Fibroblast of skin of left biceps (primary cell): ENCODE measurements around the gene PPP1R10.

Experiments used
- DNase-seq, 2 experiments: peaks; one replicate each; pipeline ENCODE4 v3.0.0-alpha.2; 2013; ENCODE audit warnings: low read depth in 2 of 2

The PPP1R10 gene

DNA sequence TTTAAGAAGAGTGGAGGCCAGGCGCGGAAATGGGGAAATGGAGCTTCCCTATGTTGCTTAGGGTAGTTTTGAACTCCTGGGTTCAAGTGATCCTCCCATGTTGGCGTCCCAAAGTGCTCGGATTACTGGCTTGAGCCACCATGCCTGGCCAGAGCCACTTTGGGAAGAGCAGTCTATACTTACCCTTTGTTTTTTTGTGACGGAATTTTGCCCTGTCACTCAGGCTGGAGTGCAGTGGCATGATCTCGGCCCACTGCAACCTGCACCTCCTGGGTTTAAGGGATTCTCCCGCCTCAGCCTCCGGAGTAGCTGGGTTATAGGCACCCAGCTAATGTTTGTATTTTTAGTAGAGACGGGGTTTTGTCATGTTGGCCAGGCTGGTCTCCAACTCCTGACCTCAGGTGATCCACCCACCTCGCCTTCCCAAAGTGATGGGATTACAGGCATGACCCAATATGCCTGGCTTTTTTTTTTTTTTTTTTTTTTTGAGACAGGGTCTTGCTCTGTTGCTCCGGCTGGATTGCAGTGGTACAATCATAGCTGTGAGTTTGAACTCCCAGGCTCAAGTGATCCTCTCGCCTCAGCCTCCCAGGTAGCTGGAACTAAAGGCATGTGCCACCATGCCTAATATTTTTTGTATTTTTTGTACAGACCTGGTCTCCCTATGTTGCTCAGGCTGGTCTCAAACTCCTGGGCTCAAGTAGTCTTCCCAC lies 18.0 kb downstream of the PPP1R10 start:
- no peak for DNase-seq

DNA sequence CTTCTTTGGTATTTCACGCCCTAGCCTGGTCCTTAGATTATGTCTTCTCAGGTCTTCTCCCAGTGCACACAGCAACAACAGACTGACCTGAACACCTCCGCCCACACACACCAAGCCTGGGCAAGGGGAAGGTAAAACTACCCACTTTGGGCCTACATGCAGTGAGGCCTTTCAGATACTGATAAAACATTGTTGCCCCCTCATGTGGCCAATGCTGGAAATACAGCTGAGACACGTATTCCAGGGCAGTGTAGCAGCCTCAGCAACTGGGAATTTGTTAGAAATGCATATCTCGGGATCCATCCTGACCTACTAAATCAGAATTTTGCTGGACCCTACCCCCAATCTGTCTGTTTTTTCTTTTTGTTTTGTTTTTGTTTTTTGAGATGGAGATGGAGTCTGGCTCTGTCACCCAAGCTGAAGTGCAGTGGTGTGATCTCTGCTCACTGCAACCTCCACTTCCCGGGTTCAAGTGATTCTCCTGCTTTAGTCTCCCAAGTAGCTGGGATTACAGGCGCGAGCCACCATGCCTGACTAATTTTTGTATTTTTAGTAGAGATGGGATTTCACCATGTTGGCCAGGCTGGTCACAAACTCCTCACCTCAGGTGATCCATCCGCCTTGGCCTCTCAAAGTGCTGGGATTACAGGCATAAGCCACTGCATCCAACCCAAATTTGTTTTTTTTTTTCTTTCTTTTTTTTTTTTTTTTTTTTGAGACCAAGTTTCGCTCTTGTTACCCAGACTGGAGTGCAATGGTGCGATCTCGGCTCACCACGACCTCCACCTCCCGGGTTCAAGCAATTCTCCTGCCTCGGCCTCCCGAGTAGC lies 19.5 kb downstream of the PPP1R10 start:
- DNase-seq: peak in 1 of 2 experiments; percentile 42

GRCh38 chr6:30592287-30592686 lies 24.8 kb downstream of the PPP1R10 start:
- DNase-seq: no peak

DNA sequence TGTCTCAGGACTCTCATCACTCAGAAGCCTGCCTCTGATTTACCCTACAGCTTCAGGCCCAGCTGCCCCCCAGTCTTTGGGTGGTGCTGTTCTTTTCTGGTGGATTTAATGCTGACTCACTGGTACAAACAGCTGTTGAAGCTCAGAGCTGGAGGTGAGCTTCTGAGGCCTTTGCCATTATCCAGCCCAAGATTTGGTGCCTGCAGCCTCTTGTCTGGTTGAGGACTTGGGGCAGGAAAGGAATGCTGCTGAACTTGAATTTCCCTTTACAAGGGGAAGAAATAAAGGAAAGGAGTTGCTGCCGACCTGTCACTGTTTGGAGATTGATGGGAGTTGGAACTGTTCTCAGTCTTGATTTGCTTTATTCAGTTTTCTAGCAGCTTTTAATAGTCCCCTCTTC lies 26.0 kb downstream of the PPP1R10 start:
- no peak for DNase-seq

DNA sequence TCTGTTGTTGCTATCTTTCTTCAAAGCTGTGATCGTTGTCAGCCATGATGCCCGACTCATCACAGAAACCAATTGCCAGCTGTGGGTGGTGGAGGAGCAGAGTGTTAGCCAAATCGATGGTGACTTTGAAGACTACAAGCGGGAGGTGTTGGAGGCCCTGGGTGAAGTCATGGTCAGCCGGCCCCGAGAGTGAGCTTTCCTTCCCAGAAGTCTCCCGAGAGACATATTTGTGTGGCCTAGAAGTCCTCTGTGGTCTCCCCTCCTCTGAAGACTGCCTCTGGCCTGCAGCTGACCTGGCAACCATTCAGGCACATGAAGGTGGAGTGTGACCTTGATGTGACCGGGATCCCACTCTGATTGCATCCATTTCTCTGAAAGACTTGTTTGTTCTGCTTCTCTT lies 26.5 kb downstream of the PPP1R10 start:
- DNase-seq: no peak

DNA sequence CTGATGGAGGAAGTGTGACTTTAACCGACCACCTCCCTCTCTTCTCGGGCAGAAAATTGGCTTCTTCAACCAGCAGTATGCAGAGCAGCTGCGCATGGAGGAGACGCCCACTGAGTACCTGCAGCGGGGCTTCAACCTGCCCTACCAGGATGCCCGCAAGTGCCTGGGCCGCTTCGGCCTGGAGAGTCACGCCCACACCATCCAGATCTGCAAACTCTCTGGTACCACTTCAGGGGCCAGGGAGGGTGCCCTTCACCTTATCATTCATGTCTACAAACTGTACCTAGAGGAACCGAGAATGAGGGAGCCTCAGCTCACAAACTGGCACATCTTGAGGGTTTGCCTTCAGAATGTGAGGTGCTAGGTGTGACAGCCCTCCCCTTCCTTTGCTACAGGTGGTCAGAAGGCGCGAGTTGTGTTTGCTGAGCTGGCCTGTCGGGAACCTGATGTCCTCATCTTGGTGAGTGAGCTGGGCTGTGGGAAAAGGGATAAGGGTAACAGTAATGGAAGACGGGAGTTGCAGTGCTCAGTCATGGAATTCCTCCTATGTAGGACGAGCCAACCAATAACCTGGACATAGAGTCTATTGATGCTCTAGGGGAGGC lies 27.2 kb downstream of the PPP1R10 start:
- no peak for DNase-seq

DNA sequence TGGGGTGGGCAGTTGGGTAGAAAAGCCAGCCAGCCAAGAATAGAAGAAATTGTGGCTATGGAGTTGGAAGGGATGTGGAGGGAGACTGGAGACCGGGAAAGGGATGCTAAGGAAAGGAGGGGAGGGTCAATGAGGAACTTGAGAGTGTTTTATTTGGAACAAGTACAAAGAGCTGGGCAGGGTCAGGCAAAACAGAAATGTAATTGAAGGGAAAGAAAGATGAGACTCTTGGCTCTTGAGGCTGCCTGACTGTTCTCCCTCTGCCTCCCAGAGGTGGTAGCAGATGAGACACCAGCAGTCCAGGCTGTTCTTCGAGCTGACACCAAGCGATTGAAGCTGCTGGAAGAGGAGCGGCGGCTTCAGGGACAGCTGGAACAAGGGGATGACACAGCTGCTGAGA lies 33.1 kb downstream of the PPP1R10 start:
- no peak for DNase-seq

- DNase-seq: no peak
These were observed 39.0 kb downstream of the PPP1R10 start for GRCh38 chr6:30578051-30578450.

- no peak for DNase-seq
These were observed 43.9 kb downstream of the PPP1R10 start for GRCh38 chr6:30573113-30573512.

- no peak for DNase-seq
These were observed 44.9 kb downstream of the PPP1R10 start for GRCh38 chr6:30572148-30572547.

DNA sequence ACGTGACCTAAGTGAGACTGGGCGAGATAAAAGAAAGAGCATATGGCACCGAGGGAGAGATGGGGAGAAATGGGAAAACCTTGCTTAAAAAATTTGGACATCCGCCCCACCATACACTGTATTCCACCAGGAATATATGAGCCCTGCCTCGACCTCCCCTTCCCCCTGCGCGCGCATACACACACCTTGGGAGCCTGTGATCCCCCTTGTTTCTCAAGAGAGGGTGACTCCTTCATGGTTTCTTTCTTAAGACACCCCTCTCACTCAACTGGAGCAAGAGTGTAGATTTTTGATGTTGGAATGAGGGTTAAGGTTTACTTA lies 45.3 kb downstream of the PPP1R10 start:
- DNase-seq: no peak

DNA sequence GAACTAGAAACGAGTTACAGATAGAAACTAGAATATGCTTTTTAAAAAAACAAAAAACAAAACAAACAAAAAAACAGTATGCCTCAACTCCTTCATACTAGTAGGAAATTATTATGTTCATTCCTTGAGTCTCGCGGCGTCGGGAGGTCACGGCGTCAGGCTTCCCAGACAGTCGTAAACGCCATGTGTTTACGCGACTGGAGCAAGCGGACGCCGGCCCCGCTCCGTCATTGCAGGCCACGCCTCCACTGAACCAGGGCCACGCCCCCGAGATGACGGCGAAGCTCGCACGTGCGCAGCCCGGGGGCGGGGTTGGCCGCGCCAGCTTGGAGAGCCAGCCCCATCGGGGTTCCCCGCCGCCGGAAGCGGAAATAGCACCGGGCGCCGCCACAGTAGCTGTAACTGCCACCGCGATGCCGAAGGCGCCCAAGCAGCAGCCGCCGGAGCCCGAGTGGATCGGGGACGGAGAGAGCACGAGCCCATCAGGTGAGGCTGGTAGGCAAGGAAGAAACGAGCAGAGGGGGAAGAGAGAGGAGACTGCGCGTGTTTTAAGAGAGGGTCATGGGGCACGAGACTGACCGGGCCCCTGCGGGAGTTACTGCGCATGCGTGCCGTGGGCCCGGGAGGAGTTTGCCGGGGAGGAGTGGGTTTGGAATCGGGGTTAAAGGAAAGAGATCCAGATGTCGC lies 45.8 kb downstream of the PPP1R10 start, which contains the start of gene ABCF1:
TSS of gene ABCF1 (plus strand) at position 368 of the 687 bp plus-strand sequence. CDS start at position 414, 46 bp downstream.
- peak; percentile 90 to 91 for DNase-seq

- no peak for DNase-seq
These were observed 46.3 kb downstream of the PPP1R10 start for GRCh38 chr6:30570740-30571074.

DNA sequence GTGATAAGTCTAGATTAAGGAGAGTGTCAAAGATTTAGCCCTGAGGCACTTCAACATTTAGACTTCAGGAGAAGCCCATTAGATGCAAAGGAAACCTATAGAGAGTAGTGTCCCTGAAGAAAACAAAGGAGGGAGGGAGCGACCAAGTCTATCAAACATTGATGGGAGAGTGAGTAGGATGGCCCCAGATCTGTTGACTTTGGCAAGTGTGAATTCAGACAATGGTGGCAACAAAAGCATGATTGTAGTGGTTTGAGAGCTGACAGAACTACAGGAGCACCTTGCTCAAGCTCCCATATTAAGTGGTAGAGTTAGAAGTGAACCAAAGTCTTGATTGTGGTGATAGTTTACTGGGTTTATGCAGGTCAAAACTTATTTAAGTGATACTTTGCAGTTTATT lies 46.8 kb downstream of the PPP1R10 start:
- DNase-seq: no peak

DNA sequence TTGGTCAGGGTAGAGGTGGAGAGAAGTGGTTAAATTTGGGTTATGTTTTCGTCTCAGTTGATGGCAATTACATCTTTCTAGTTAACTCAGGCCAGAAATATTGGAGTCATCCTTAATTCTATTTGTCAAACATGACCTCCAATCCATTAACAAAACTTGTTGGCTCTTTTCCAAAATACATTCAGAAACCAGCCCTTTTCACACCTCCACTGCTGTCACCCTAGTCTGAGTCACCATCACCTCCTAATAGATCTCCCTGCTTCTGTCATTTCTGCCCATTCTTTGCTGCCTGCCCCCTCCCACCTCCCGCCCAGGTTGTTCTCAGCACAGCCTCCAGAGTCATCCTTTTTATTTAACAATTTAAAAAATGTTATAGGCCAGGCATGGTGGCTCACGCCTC lies 48.8 kb downstream of the PPP1R10 start:
- DNase-seq: no peak

GRCh38 chr6:30565772-30566171 lies 51.3 kb downstream of the PPP1R10 start:
- DNase-seq: no peak

- DNase-seq: no peak
These were observed 52.9 kb downstream of the PPP1R10 start for GRCh38 chr6:30564114-30564513.

- no peak for DNase-seq
These were observed 54.3 kb downstream of the PPP1R10 start for GRCh38 chr6:30562470-30563425.

GRCh38 chr6:30560930-30561329 lies 56.1 kb downstream of the PPP1R10 start:
- DNase-seq: no peak

- DNase-seq: no peak
These were observed 59.4 kb downstream of the PPP1R10 start for GRCh38 chr6:30557683-30557981.

DNA sequence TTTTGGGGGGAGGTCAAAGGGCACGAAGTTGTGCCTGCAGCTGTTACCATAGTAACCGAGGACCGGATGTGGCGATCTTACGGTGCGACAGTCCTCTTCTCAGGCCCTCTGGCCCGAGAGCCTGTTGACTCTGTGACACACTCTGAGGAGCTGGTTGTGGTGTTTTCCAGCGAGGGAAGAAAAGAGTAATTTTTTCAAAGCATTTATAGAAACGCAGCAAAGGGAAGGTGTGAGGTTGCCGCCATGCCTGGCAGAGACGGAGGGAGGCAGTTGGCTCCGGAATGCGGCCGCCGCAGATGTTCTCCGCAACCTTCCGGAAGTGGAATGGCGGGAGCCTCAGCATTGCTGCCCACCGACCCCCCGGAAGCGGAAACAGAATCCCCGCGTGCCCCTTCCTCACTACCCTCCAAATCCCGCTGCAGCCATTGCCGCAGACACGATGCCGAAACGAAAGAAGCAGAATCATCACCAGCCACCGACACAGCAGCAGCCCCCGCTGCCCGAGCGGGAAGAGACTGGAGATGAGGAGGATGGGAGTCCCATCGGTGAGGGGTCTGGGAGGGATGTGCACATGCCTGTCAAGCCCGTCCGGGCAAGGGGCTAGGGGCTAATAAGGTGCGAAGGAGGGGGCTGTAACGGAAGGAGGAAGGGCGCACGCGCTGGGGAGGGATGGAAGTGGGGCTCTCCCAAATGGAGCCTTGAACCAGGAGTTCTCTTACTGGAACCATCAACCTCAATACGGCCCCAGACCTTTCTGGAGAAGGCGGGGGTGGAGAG lies 59.9 kb downstream of the PPP1R10 start, which contains the start of gene PRR3:
TSS of gene PRR3 (plus strand) at position 390 of the 777 bp plus-strand sequence. CDS start at position 440, 50 bp downstream.
- peak; percentile 63 to 65 for DNase-seq
